Activated CD4-positive, CD25-positive, alpha-beta regulatory T cell treated with anti-CD3 and anti-CD28 coated beads, Interleukin-2, amount 50 U/mL, for 24 hours (primary cell): ENCODE results near the gene COLGALT1.
A peak's percentile ranks its signal among the peaks of the same experiment; 100 is the strongest.
"Not testable (repeated sequence)": the region's sequence is repeated elsewhere in the genome, so short reads cannot be mapped to it uniquely, and the experiment has no call there.

Experiments used
- ATAC-seq, 2 donors: fragments of 150-1000 bp; cut with Tn5 transposase; one replicate each; pipeline ENCODE4 v1.10.0; 2021; ENCODE audit warnings: mild to moderate bottlenecking in 1 of 2, moderate library complexity in 1 of 2

The COLGALT1 gene

DNA sequence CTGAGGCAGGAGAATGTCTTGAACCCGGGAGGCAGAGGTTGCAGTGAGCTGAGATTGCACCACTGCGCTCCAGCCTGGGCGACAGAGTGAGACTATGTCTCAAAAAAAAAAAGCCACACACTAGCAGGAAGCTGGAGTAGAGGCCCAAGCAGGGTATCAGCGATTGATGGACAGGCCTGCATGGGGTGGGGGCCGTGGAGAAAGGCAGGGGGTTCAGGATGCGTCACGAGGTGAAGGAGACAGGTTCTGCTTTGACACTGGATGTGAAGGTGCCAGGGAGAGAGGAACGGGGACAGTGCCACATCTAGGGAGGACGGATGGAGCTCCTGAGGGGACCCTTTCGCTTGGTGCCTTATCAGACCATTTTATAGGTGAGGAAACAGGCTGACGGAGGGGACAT, 7.1 kb downstream of the COLGALT1 start:
- ATAC-seq = no peak

DNA sequence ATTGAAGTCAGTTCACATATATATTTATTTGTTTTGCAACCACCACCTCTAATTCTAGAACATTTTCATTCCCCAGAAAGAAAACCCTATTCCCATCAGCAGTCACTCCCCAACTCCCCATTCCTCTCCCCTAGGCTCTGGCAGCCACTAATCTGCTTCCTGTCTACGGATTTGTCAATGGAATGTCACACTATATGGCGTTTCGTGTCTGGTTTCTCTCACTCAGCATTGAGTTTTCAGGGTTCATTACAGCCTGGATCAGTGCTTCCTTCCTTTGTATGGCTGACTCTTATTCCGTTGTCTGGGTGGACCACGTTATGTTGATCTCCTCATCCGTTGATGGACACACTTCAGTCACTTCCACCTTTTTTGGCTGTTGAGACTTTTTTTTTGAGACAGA, 9.3 kb downstream of the COLGALT1 start:
- ATAC-seq = no peak

DNA sequence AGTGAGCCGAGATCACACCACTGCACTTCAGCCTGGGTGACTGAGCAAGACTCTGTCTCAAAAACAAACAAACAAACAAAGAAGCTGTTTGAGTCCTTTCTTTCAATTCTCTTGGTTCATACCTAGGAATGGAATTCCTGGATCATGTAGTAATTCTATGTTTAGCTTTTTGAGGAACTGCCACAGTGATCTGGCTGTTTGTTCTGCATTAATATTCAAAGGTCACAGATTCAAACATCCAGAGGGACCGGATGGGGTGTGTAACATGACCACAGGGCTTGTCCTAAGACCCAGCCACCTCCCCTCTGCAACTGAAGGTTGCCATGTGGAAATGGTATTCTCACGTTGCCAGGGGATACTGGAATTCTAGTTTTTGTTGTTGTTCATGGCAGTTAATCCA, 10.2 kb downstream of the COLGALT1 start:
- ATAC-seq = no peak

DNA sequence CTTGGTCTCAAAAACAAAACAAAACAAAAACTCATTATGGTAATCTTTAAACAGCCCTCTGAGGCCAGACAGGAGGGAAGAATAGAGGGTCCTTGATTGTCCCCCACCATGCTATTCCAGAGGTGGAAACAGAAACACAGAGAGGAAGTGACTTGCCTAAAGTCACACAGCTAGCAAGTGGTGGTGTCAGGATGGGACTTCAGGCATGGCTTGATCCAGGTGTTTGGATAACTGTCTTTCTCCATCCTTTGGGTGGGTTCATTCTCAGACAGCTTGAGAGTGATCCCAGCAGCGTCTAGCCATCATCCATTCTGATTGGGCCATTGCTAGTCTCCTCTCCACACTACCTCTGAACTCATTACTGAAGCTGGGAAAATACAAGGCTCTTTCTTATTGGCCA, 12.5 kb downstream of the COLGALT1 start:
- ATAC-seq = no peak

DNA sequence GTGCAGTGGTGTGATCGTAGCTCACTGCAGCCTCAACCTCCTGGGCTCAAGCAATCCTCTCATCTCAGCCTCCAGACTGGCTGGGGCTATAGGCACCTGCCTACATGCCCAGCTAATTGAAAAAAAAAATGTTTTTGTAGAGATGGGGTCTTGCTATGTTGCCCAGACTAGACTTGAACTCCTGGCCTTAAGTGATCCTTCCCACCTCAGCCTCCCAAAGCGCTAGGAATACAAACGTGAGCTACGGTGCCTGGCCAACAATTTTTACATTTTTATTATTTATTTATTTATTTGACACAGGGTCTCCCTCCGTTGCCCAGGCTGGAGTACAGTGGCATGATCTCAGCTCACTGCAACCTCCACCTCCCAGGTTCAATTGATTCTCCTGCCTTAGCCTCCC, 14.8 kb downstream of the COLGALT1 start:
- ATAC-seq = not testable (repeated sequence)

DNA sequence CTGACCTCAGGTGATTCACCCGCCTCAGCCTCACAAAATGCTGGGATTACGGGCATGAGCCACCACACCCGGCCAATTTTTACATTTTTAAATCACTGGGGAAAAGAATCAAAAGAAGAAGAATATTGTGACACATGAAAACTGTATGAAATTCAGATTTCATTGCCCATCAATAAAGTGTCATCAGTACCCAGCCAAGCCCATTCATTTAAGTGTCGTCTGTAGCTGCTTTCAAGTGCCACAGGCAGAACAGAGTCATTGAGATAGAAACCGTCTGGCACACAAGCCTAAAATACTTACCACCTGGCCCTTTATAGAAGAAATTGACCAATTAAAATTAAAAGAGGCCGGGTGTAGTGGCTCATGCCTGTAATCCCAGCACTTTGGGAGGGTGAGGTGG, 15.3 kb downstream of the COLGALT1 start:
- ATAC-seq = no peak

DNA sequence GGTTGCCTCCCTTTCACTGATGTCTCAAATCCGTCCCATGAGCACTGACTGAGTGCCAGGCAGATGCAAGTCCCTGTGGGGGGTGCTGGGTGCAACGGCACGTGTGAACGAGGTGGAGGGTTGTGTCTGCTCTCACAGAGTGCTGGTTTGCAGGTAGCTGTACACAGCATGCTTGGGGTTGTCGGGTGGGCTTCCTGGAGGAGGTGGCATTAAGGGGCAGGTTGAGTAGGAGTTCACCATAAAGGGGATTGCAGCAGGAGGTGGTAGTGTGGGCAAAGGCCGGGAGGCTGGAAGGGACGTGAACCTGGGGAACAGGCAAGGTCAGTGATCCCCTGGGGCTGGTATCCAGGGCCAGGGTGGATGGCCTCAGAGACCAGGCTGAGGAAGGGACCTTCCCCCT, 17.2 kb downstream of the COLGALT1 start:
- ATAC-seq = no peak

DNA sequence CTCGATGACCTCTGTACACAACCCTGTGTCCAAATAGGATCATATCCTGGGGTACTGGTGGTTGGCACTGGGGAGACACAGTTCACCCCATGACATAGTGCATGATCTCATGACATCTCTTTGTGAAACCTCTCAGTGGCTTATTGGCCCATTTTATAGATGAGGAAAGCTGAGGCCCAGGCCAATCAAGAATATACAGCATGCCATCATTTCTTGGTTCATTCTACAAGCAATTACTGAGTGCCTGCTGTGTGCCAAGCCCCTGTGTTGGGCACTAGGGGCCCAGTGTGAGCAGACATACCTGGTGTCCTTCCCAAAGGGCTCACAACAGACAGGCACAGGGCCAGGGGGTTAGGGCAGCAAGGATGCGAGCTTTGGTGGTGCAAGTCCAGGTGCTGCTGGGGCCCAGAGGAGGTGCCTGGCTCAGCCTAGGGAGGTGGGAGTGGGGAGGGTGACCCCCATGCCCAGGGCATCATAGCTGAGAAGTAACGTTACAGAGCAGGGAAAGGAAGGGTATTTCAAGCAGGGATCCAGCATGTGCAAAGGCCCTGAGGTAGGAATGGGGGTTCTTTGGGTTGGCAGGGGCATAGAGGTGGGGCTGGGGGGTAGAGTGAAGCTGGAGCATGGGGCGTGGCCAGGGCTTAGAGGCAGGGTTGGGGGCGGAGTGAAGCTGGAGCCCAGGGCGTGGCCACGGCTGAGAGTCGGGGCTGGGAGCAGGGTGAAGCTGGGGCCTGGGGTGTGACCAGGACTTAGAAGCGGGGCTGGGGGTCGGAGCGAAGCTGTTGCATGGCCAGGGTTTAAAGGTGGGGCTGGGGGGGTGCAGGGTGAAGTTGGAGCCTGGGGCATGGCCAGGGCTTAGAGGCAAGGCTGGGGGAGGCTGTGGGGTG, 20.7 kb downstream of the COLGALT1 start:
- ATAC-seq = no peak

DNA sequence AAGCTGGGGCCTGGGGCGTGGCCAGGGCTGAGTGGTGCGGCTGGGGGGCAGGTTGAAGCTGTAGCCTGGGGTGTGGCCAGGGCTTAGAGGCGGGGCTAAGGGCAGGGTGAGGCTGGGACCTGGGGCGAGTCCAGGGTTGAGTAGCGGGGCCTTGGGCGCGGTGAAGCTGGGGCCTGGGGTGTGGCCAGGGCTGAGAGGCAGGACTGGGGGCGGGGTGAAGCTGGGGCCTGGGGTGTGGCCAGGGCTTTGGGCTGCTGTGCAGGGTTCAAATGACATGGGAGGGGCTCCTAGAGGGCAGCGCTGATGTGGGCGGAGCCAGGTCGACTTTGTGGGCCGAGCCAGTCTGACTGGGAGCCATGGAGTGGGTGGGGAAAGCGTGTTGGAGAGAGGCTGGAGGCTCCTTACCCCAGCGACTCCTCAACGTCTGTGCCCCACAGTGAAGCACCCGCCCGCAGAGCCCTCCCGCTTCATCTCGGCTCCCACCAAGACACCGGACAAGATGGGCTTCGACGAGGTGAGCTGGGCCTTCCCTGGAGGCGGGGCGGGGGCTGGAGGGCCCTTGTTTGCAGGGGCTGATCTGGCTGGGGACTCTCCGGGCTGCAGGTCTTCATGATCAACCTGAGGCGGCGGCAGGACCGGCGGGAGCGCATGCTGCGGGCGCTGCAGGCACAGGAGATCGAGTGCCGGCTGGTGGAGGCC, 21.5 kb downstream of the COLGALT1 start:
- no peak for ATAC-seq

DNA sequence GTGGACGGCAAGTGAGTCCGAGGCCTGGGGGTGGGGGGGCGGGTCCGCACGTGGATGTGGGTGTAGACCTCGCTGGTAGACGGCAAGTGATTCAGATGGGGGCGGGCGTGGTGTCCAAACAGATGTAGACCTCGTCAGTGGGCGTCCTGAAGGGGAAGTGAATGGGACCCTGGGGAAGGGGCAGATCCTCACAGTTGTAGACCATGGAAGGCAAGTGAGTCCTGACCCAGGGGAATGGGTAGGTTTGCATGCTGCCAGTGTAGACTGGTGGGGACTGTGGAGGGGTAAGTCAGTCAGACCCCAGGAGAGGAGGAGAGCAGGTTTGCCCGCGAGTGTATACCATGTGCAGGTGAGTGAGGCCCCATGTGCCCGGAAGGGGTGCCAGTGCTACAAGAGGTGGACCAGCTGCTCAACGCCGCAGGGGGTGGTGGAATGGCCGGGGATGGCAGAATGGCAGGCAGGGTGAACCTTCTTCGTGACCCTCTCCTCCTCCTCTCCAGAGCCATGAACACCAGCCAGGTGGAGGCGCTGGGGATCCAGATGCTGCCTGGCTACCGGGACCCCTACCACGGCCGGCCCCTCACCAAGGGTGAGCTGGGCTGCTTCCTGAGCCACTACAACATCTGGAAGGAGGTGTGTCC, 22.1 kb downstream of the COLGALT1 start:
- no peak for ATAC-seq

DNA sequence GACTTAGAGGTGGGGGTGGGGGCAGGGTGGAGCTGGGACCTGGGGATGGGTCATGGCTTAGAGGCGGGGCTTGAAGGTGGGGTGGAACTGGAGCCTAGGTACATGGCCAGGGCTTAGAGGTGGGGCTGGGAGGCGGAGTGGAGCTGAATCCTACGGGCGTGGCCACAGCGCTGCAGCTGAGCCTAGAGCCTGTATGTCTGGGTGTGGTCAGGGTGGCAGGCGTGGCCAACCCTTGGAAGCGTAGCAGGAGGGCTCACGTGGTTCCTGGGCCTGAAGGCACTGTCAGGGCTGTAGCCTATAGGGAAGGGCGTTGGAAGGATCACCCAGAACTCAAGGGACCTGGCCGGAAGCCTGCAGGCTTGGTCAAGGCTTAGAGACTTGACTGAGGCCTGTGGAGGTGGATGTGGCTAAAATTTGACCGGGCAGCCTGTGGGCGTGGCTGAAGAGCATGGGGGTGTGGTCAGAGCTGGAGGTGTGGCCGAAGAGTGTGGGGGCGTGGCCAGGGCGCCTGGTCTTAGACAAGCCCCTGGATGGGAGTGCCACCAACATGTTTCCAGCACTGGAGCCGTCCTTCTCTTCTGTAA, 24.3 kb downstream of the COLGALT1 start:
- ATAC-seq = peak; percentile 47 to 52

DNA sequence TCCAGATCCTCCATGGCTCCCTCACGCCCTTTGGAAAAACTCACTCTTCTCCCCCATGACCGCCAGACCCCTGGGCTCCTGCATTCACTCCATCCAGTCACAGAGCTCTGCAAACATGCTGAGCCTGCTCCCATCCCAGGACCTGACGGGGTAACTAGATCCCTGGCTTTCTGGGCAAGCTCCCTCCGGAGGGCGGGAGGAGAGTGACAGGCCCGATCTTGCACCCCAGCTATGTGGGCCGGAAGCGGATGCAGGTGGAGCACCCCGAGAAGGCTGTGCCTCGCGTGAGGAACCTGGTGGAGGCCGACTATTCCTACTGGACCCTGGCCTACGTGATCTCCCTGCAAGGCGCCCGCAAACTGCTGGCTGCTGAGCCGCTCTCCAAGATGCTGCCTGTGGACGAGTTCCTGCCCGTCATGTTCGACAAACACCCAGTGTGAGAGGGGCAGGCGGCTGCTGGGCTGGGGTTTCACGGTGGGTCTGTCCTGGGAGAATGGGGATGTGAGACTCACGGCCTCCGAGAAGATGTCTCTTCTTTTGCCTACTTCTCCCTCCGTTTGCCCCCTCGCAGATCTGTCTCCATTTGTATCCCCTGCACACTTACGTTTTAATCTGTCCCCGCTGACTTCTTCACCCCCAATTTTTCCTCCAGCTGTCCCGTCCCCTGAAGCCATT, 25.2 kb downstream of the COLGALT1 start:
- ATAC-seq = no peak

DNA sequence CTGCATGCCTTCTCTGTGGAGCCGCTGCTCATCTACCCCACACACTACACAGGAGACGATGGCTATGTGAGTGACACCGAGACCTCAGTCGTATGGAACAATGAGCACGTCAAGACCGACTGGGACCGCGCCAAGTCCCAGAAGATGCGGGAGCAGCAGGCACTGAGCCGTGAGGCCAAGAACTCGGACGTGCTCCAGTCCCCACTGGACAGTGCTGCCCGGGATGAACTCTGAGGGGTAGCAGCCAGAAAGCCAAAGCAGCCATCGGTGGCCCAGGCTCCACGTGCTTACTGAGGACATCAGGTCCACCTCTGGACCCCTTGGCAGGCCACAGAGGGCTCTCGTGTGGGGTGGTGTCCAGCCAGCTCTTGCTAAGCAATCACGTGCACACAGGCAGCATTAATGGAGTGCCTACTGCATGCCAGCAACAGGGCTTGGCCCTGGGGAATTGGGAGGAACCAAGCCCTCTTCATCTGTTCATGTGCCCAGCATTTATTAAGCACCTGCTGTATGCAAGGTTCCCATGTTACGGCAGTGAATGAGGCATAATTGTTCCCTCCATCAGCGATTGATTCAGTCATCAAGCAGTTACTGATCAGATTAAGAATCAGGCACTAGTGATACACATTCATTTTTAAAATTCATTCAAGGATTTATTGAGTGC, 25.9 kb downstream of the COLGALT1 start:
- ATAC-seq = no peak

DNA sequence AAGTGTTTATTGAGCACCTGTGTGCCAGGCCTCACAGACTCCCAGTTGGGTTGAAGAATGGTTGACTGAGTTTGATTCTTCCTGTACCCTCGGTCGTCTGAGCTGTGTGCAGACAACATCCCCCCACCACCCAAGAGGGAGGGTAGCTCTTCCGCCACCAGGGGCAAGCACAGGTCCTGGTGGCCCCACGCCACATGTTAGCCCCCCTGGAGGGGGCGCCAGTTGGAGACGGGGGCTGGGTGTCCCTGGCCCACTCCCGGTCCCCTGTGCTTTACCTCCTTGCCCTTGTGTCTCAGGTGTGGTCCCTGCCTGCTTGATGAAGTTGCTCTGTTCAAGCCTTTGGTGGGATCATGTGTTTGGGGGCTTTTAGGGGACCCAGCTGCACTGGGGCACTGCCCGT, 27.2 kb downstream of the COLGALT1 start:
- ATAC-seq = no peak

DNA sequence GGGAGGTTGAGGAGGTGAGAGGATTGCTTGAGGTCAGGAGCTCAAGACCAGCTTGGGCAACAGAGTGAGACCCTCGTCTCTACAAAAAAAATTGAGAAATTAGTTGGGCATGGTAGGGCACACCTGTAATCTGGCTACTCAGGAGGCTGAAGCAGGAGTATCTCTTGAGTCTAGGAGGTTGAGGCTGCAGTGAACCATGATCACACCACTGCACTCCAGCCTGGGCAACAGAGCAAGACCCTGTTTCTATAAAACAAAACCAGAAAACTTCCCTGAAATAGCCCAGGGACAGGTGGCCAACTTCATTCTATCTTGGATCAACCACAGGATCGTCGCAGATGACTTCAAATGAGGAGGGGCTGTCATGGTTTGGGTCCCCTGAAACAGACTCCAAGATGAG, 28.7 kb downstream of the COLGALT1 start:
- ATAC-seq = no peak

DNA sequence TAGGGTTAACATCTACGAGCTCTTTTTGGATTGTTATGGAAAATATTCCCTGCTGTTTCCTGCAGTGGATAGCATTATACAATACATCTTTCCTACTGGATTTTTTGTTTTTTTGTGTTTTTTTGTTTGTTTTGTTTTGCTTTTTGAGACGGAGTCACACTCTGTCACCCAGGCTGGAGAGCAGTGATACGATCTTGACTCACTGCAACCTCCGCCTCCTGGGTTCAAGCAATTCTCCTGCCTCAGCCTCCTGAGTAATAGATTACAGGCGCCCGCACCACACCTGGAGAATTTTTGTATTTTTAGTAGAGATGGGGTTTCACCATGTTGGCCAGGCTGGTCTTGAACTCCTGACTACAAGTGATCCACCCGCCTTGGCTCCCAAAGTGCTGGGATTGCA, 29.9 kb downstream of the COLGALT1 start:
- ATAC-seq = not testable (repeated sequence)

DNA sequence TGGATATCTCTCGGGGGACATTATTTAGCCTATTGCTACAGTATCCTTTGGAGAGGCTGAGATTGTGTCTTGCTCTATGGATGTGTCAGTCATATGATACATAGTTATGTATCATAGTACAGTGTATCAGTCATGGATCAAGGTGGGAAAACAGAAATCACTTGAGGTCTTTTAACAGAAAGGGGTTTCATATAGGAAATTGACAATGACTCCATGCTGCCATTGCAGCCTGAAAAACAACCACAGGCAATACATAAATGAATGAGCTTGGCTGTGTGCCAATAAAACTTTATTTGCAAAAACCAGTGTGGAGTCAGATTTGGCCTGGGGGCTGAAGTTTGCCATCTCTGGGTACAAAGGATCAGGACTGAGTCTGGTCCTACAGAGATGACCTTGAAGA, 35.4 kb downstream of the COLGALT1 start:
- peak in 1 of 2 donors; percentile 53 for ATAC-seq

DNA sequence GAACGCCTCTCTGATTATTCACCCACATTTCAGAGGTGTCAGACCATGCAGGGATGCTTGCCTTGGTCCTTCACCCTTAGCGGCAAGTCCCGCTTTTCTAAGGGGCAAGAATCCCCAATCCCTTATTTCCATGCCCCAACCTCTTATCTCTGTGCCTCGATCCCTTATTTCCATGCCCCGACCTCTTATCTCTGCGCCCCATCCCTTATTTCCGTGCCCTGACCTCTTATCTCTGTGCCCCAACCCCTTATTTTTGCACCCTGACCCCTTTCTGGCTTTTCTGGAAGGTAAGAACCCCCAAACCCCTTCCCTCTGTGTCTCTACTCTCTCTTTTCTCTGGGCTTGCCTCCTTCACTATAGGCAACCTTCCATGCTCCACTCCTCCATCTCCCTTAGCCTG, 38.8 kb downstream of the COLGALT1 start:
- ATAC-seq = not testable (repeated sequence)

DNA sequence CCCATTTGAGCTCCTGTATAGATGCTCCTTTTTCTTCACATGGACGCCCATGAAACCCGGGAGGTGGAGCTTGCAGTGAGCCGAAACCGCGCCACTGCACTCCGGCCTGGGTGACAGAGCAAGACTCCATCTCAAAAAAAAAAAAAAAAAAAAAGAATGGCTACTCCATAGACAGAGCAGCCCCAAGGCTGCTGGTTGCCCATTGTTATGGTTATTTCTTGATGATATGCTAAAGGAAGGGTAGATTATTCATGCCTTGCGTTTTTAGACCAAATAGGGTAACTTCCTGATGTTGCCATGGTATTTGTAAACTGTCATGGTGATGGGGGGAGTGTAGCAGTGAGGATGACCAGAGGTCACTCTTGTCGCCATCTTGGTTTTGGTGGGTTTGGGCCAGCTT, 42.6 kb downstream of the COLGALT1 start:
- not testable (repeated sequence) for ATAC-seq

DNA sequence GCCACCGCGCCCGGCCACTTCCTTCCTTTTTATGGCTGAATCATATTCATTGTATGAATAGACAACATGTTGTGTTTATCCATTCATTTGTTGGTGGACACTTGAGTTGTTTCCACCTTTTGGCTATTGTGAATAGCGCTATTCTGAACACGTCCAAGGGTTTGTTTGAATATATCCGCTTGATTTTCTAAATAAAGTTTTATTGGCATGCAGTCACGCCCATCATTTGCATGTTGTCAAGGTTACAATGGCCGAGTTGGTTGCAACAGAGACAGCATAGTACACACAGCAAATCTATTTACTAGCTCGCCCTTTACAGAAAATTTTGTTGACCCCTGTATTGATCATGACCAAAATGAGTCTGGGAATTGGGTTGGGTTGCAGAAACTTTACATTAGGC, 43.5 kb downstream of the COLGALT1 start:
- ATAC-seq = no peak

DNA sequence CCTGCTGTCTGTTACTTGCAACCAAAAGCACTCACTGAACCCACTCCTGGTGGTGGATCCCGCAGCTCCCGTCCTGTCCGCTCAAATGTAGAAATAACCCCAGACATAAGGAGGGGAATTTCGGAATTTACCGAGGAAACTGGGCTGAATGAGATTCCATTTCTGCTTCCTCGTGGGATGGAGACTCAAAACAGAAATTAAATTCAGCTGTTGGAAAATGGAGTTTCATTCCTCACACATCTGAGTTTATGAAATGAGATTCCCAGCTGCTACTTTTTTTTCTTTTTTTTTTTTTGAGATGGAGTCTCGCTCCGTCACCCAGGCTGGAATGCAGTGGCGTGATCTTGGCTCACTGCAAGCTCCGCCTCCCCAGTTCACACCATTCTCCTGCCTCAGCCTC, 44.3 kb downstream of the COLGALT1 start:
- no peak for ATAC-seq

DNA sequence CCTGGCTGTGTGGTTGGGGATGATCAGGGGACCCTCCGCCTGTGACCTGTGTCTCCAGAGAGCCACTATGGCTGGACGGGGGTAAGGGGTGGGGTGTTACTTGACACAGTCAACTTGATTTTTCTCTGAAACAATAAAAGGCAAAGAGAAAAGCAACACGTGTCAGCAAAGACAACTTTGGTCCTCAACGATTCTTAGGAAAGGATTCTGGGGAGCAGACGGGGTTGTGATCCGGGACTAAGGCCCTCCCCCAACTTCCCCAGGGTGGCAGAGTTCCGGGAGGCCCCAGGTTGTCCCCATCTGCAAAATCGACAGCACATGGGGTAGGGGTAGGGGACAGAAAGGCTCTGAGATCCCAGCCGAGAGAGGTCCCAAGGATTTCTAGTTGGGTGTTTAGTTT, 46.2 kb downstream of the COLGALT1 start:
- no peak for ATAC-seq
